Endothelial cell of umbilical vein (primary cell): ENCODE measurements around the gene ARHGEF11. TPM values are rescaled to one million over a fixed set of nuclear protein-coding genes. Genes with fewer than 3 reads are reported as not detected.
A peak's percentile ranks its signal among the peaks of the same experiment; 100 is the strongest.

Source experiments
- BruUV-seq: library from RNA; stranded (reverse); fragments of 400-500 nt; replicated peaks from 2 replicates; lab custom pipeline; 2021; lab: Mats Ljungman, UMichigan
- CTCF ChIA-PET: fragments of 300-600, 350-600 bp; sonication (Branson Sonifier 250); formaldehyde crosslinking; loops from one replicate; lab custom pipeline; 2021; ENCODE audit warnings: antibody characterized with exemption, inconsistent platforms; lab: Charles Lee
- POLR2A ChIA-PET: fragments of 300-600, 350-600 bp; sonication (Branson Sonifier 250); formaldehyde crosslinking; loops from one replicate; lab custom pipeline; 2021; ENCODE audit warnings: antibody characterized with exemption, inconsistent platforms; lab: Charles Lee
- DNase-seq: peaks from one replicate; pipeline ENCODE4 v3.0.0-alpha.2; 2011; ENCODE audit warnings: low read depth, low spot score
- FAIRE-seq: peaks from 2 replicates; lab custom pipeline; 2011; peaks lifted over from hg19 to GRCh38; lab: Jason Lieb, UNC
- H2AFZ ChIP-seq: 2 replicates; pipeline ENCODE4 v1.6.0; 2012; ENCODE audit warnings: low read depth, low read length, control low read depth, inconsistent platforms
- H3K27ac ChIP-seq: 2 replicates; pipeline ENCODE4 v1.5.1; 2011; ENCODE audit warnings: low read depth, mild to moderate bottlenecking, control low read depth, low read length, moderate library complexity; ENCODE audit not compliant: insufficient read depth
- H3K27me3 ChIP-seq, 2 experiments: 2 replicates each; pipeline versions ENCODE4 v1.6.0 to v1.6.1; 2011; ENCODE audit warnings: low read length in 2 of 2, mixed read lengths in 1 of 2; ENCODE audit not compliant: control insufficient read depth in 2 of 2, insufficient read depth in 2 of 2
- H3K36me3 ChIP-seq, 2 experiments: 2 replicates in 1 of 2; 3 replicates in 1 of 2; pipeline ENCODE4 v1.5.1; 2011; ENCODE audit warnings: low read length in 2 of 2, mild to moderate bottlenecking in 1 of 2, moderate library complexity in 1 of 2; ENCODE audit not compliant: control insufficient read depth in 2 of 2, insufficient read depth in 2 of 2; ENCODE audit errors: extremely low read depth in 1 of 2
- H3K4me1 ChIP-seq: 3 replicates; pipeline ENCODE4 v1.5.1; 2011; ENCODE audit warnings: mild to moderate bottlenecking, low read length; ENCODE audit not compliant: control insufficient read depth, insufficient read depth; ENCODE audit errors: extremely low read depth
- H3K4me2 ChIP-seq: 2 replicates; pipeline ENCODE4 v1.6.1; 2011; ENCODE audit warnings: low read length, control low read depth, mixed read lengths; ENCODE audit not compliant: insufficient read depth
- H3K4me3 ChIP-seq, 3 experiments: fragments of 200-600 bp in 1 of 3; sonication (generic), shearing (Covaris generic) in 1 of 3; replicated peaks in 1 of 3; 2 replicates each; pipeline ENCODE4 v1.5.1; 2011 to 2016; ENCODE audit warnings: control low read depth in 3 of 3, low read length in 3 of 3, mild to moderate bottlenecking in 2 of 3, inconsistent platforms in 1 of 3, low read depth in 1 of 3, moderate library complexity in 1 of 3; ENCODE audit not compliant: insufficient read depth in 1 of 3
- H3K79me2 ChIP-seq: 2 replicates; pipeline ENCODE4 v1.6.0; 2012; ENCODE audit warnings: low read length, inconsistent platforms; ENCODE audit not compliant: control insufficient read depth, insufficient read depth
- H3K9ac ChIP-seq: replicated peaks from 2 replicates; pipeline ENCODE3; 2011; ENCODE audit warnings: low read length, control low read depth; ENCODE audit not compliant: insufficient read depth; ENCODE audit errors: extremely low read depth
- H3K9me1 ChIP-seq: replicated peaks from 3 replicates; pipeline ENCODE4 v1.6.0; 2011; ENCODE audit warnings: mild to moderate bottlenecking, low read length; ENCODE audit not compliant: control insufficient read depth, insufficient read depth; ENCODE audit errors: extremely low read depth
- H3K9me3 ChIP-seq: replicated peaks from 2 replicates; pipeline ENCODE4 v1.5.1; 2012; ENCODE audit warnings: low read length, inconsistent platforms; ENCODE audit not compliant: control insufficient read depth, insufficient read depth
- H4K20me1 ChIP-seq: replicated peaks from 2 replicates; pipeline ENCODE3; 2011; ENCODE audit warnings: mild to moderate bottlenecking, low read length; ENCODE audit not compliant: control insufficient read depth, insufficient read depth; ENCODE audit errors: extremely low read depth
- CTCF ChIP-seq, 2 donors: IDR thresholded peaks; 1 replicate in 1 of 2; 2 replicates in 1 of 2; pipeline ENCODE4 v1.5.1; 2011; ENCODE audit warnings: low read length in 2 of 2, mild to moderate bottlenecking in 2 of 2, moderate library complexity in 2 of 2, control low read depth in 1 of 2, inconsistent platforms in 1 of 2, low read depth in 1 of 2; ENCODE audit not compliant: insufficient read depth in 1 of 2; ENCODE audit errors: extremely low read depth in 1 of 2
- EZH2 ChIP-seq: IDR thresholded peaks from 2 replicates; pipeline ENCODE4 v1.6.1; 2012; ENCODE audit warnings: borderline replicate concordance, low read depth, mild to moderate bottlenecking, moderate library complexity, low read length, inconsistent platforms; ENCODE audit not compliant: severe bottlenecking
- FOS ChIP-seq: IDR thresholded peaks from 2 replicates; pipeline ENCODE4 v1.6.1; 2011; ENCODE audit warnings: mild to moderate bottlenecking, low read length, moderate library complexity, borderline replicate concordance; ENCODE audit not compliant: insufficient read depth
- GATA2 ChIP-seq: IDR thresholded peaks from 2 replicates; pipeline ENCODE4 v1.7.0; 2011; ENCODE audit warnings: low read depth, mild to moderate bottlenecking, moderate library complexity, mixed read lengths, low read length; ENCODE audit not compliant: insufficient read length, insufficient read depth
- JUN ChIP-seq: IDR thresholded peaks from 2 replicates; pipeline ENCODE4 v1.6.1; 2011; ENCODE audit warnings: borderline replicate concordance, low read depth; ENCODE audit not compliant: insufficient read length, insufficient read depth
- MAX ChIP-seq: IDR thresholded peaks from 2 replicates; pipeline ENCODE4 v1.6.1; 2011; ENCODE audit not compliant: insufficient read depth, insufficient read length
- MYC ChIP-seq: IDR thresholded peaks from one replicate; pipeline ENCODE4 v1.6.1; 2011; ENCODE audit warnings: mild to moderate bottlenecking, low read depth, low read length
- POLR2A ChIP-seq: IDR thresholded peaks from 2 replicates; pipeline ENCODE4 v1.6.1; 2012; ENCODE audit warnings: low read depth, mild to moderate bottlenecking, control low read depth, low read length
- POLR2AphosphoS5 ChIP-seq: IDR thresholded peaks from 2 replicates; pipeline ENCODE4 v1.6.1; 2012; ENCODE audit warnings: low read depth, mild to moderate bottlenecking, control low read depth, low read length, moderate library complexity; ENCODE audit not compliant: insufficient read depth
- dilution Hi-C: fragments of 300-500 bp; cut with MboI; formaldehyde crosslinking; loops from one replicate; pipeline ENCODE4 v1.15.0; 2019; ENCODE audit warnings: low sequenced_read_pairs; ENCODE audit not compliant: extremely low pct_ligation_motif_present
- intact Hi-C: fragments of 100-400 bp; cut with micrococcal nuclease; formaldehyde crosslinking; loops from one replicate; pipeline ENCODE4 v1.10.0; 2022
- polyA plus RNA-seq, 4 experiments: library from polyadenylated mRNA; depleted of rRNA in 3 of 4; stranded (reverse) in 3 of 4; unstranded in 1 of 4; fragments of >200 nt; gene quantifications; 2 replicates each; pipeline versions ENCODE4 v1.2.1 to v1.2.3, GENCODE V29; 2011 to 2012; ENCODE audit warnings: missing spikeins in 1 of 4
- total RNA-seq: library from RNA; stranded (reverse); gene quantifications from 2 replicates; pipeline ENCODE4 v1.2.3, GENCODE V29; 2021

ARHGEF11 gene
- total and polyA plus RNA-seq, 2 donors (not counting 3 experiments of a cell fraction or from before 2014, with no cell fraction given) = 18.2 to 28.0 TPM

- Histone ChIP-seq H3K4me3 (no peak overlapping the region), H3K9ac (no peak overlapping the region), H3K79me2 (peaks cover 3% of the 10 kb centered on the region), H2AFZ (no peak overlapping the region), H3K9me1 (no peaks in the 10 kb centered on the region), H3K4me1 (peaks cover 20% of the 10 kb centered on the region), H3K27me3 (no peaks in the 10 kb centered on the region), H3K9me3 (no peaks in the 10 kb centered on the region), H3K27ac (no peak overlapping the region), H4K20me1 (no peaks in the 10 kb centered on the region), H3K36me3 (no peaks in the 10 kb centered on the region), H3K4me2 (no peak overlapping the region)
- DNase-seq = peak; percentile 6
- no TSS peak for BruUV-seq
- dilution Hi-C loops = no loop called here
- POLR2A ChIA-PET = no interaction called here
- CTCF ChIA-PET = interaction anchor here (1.1 to 1.6 kb wide), 3 partner anchors 9 to 39 kb away, joined by 3 to 5 read pairs (median 4); no protein-coding TSS in a partner anchor
- FAIRE-seq = no peak
- TF ChIP-seq GATA2 = no peak
- no peak for TF ChIP-seq MAX
- no peak for TF ChIP-seq MYC
- no peak for TF ChIP-seq FOS
- TF ChIP-seq EZH2 = no peak
- TF ChIP-seq POLR2A = no peak
- no peak for TF ChIP-seq POLR2AphosphoS5
- no peak for TF ChIP-seq CTCF (IDR thresholded peaks at IDR 0.05; ENCODE audit: extremely low read depth in 1 of 2, insufficient read depth in 1 of 2, low read depth in 1 of 2, low read length in 2 of 2)
- no peak for TF ChIP-seq JUN
- intact Hi-C loops = loop anchor here (5.0 kb wide), 1 partner anchor 42 kb away; no protein-coding TSS in a partner anchor
These were observed 44.9 kb downstream of the ARHGEF11 start for GRCh38 chr1:157000686-157001085.
